Measurements from ENCODE around the gene ADGRA1. TPM values are rescaled to one million over a fixed set of nuclear protein-coding genes. Genes with fewer than 3 reads are reported as not detected.

Gene ADGRA1
- total and polyA plus RNA-seq, 10 of the 15 experiments (the other 5 are each of a cell fraction or from before 2014, with no cell fraction given), result not detected

GRCh38 chr10:133179128-133179520, 91.4 kb downstream of the ADGRA1 start:
- RAD21 ChIA-PET (ENCODE audit: unreplicated experiment), result no interaction called here
- 32% methylated on average over 11 of the region's 11 CpGs for WGBS (ENCODE audit: insufficient coverage, insufficient replicate concordance, low lambda C conversion rate, missing lambda C conversion rate)
- in situ Hi-C loops (cut with MboI), result no loop called here

More at GRCh38 chr10:133179128-133179520, 91.4 kb downstream of the ADGRA1 start:
- no peak for TF ChIP-seq CUX1 (IDR thresholded peaks at IDR 0.05; ENCODE audit: insufficient replicate concordance, low read depth, low read length)
- no peak for TF ChIP-seq NBN (IDR thresholded peaks at IDR 0.05)
- TF ChIP-seq CEBPB (IDR thresholded peaks at IDR 0.05; ENCODE audit: borderline replicate concordance in 1 of 2, low read depth in 2 of 2, low read length in 2 of 2), result no peak
- no peak for TF ChIP-seq SMAD5 (IDR thresholded peaks at IDR 0.05; ENCODE audit: low read depth)
- BruUV-seq (replicated peaks), result no TSS peak
- no peak overlapping the region for H3K4me3 ChIP-seq
- H4K20me1 ChIP-seq (ENCODE audit: control insufficient read depth, insufficient read depth), result no peaks in the 10 kb centered on the region
- no peak overlapping the region for H3K9ac ChIP-seq (ENCODE audit: control insufficient read depth, insufficient read depth, low read length)
- ChIA-PET POLR2A (no interaction called here), SMC1A (ENCODE audit: uncharacterized antibody, unreplicated experiment) (no interaction called here), CTCF (no interaction called here)
- no peaks in the 10 kb centered on the region for H3K79me2 ChIP-seq (ENCODE audit: control insufficient read depth, insufficient read depth, low read length)
- no peak for DNase-seq (ENCODE audit: low read depth, low spot score)
- no peaks in the 10 kb centered on the region for H3K36me3 ChIP-seq (ENCODE audit: control insufficient read depth in 2 of 2, insufficient read depth in 2 of 2, low read length in 1 of 2)
- no peak overlapping the region for H3K4me2 ChIP-seq (ENCODE audit: control insufficient read depth, insufficient read depth)
- H3K27me3 ChIP-seq (replicated peaks in 1 of 2; ENCODE audit: control insufficient read depth in 2 of 2, insufficient read depth in 2 of 2, low read length in 1 of 2), result no peaks in the 10 kb centered on the region
- H3K4me1 ChIP-seq (ENCODE audit: control insufficient read depth, insufficient read depth, low read length), result no peaks in the 10 kb centered on the region
- H3K27ac ChIP-seq (ENCODE audit: control insufficient read depth, insufficient read depth), result no peak overlapping the region
- ATAC-seq, result no peak
- no peaks in the 10 kb centered on the region; the same call in 2 of the 3 replicates for H3K9me3 ChIP-seq (replicated peaks; ENCODE audit: control insufficient read depth, insufficient read depth, low read length)
- H2AFZ ChIP-seq (ENCODE audit: control insufficient read depth, low read depth, low read length), result no peak overlapping the region
- FAIRE-seq, result no peak
- intact Hi-C loops (cut with micrococcal nuclease; ENCODE audit: unreplicated experiment), result no loop called here
